Mammary epithelial cell (primary cell): ENCODE measurements around the gene GABRR2.

Experiments
- CTCF ChIP-seq, 2 donors: IDR thresholded peaks in 1 of 2; conservative IDR thresholded peaks in 1 of 2; 2 replicates each; pipeline ENCODE4 v1.5.1; 2011 to 2012; ENCODE audit warnings: inconsistent platforms in 2 of 2, low read length in 2 of 2, mild to moderate bottlenecking in 2 of 2, control low read depth in 1 of 2, low read depth in 1 of 2; ENCODE audit not compliant: insufficient read depth in 1 of 2; ENCODE audit errors: extremely low read depth in 1 of 2
- EZH2 ChIP-seq: IDR thresholded peaks from 2 replicates; pipeline ENCODE4 v1.6.1; 2012; ENCODE audit warnings: low read length, inconsistent platforms, borderline replicate concordance

- no peak for TF ChIP-seq CTCF (conservative IDR thresholded peaks at IDR 0.05 in 1 of 2, IDR thresholded peaks at IDR 0.05 in 1 of 2; ENCODE audit: extremely low read depth in 1 of 2, insufficient read depth in 1 of 2, low read depth in 1 of 2, low read length in 2 of 2)
- TF ChIP-seq EZH2 = no peak
These were observed 62.2 kb downstream of the GABRR2 start for GRCh38 chr6:89252907-89253306.
